Stimulated activated CD4-positive, alpha-beta T cell treated with anti-CD3 and anti-CD28 coated beads, Interleukin-4, amount 100 ng/mL, for 1 hour (primary cell): ENCODE results near the gene GPRC5D.

ENCODE experiments used
- DNase-seq: peaks from one replicate; pipeline ENCODE4 v3.0.0-alpha.2; 2020

Gene GPRC5D

DNA sequence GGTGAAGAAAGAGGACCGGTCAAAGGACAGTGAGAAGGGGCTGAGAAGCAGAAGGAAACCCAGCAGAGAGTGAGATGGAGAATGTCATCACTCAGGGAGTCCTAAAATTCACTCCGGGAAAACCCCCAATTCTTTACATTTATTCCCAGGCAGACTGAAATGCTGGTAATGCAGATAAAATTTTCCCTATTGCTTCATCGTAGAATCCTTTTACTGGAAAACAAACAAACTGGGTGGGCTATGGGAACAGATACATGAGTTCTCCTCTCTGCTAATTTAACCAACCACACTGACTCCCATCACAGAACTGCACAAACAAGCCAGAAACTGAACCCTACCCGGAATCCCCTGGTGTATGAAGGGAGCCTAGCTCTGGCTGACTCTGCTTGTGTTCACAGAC lies 27.2 kb upstream of the GPRC5D start:
- no peak for DNase-seq

- DNase-seq, result no peak
Observed at GRCh38 chr12:12977231-12977630, 25.3 kb upstream of the GPRC5D start.

DNA sequence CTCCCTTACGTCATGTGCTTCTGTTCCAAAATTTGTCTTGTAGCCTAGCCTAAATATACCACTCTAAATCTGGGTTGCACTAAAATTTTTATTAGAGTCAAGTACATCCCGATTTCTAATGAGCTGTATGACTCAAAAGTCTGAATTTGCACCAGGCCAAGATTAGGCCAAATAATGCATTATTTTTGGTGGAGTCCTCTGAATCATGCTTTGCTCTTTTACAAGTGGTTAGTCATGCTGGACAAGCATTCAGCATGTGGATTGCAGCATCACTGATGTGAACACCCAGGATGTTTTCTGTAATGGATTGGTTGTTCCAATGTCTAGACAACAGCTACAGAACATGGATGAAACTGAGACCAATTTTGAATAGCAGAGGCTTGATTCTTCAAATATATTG lies 24.4 kb upstream of the GPRC5D start:
- no peak for DNase-seq

DNA sequence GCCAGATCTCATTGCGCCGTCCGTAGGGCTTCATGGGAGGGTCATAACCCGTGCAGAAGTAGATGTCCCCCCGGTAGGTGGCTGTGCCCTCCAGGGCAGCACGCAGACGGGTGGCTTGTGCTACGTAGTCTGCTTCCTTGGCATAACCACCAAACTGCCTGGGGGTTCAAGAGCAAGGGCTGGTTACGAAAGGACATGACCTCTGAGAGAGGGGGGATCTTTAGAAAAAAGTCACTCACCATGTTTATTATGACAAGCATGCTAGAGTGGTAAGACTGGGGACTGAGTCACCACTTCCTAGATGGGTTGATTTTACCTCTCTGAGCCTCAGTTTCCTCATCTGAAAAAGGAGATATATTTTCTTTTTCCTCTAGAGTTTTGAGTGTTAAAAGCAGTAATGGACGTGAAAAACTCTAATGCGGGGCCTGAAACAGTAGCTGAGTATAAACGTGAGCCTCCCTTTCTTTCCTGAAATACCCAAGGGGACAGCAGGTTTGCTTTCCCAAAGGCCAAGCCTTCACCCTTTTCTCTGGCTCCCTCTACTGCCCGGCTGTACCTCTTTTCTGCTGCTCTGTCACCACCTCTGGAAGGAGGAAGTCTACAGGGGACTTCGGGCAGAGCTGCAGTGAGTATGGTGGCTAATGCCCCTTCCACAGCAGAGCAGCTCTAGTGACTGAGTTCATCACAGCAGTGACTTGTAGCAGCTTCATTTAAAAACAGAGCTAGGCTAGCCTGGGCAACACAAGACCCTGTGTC lies 23.5 kb upstream of the GPRC5D start:
- DNase-seq, result no peak

DNA sequence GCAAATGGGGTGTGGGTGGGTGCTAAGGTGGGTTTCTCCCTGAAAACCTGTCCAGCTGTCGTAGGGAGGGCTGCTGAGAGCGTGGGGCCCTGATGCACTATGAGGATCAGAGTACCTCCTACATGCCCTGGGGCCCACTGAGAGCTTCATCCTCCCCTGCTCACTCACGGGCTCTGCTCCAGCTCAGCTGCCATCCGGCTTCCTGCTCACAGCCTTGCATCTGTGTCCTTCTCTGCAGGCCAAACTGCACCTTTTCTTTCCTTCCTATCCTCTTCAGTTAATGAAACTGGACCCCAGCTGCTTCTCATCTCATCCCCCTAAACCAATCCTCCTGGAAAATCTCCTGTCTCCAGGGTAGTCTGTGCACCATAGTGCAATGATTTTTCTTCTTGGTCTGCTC lies 22.2 kb upstream of the GPRC5D start:
- DNase-seq, result no peak

DNA sequence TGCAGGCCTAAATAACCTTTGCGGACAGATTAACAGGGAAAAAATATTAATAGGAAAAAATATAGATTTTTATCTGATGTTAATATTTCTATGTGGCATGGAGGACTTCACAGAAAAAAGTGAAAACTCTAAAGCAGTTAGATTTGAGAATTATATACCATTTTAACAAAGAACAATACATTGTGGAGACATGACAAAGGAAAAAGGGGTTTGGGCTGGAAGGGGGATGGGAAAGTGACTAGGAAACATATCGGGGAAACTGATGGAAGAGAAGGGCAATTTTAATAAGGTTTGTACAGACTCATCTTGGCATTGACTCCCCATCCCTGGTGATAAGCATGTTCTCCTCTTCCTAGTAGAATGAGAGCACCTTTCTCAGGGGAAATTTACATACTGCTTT lies 21.0 kb upstream of the GPRC5D start:
- DNase-seq, result no peak

DNA sequence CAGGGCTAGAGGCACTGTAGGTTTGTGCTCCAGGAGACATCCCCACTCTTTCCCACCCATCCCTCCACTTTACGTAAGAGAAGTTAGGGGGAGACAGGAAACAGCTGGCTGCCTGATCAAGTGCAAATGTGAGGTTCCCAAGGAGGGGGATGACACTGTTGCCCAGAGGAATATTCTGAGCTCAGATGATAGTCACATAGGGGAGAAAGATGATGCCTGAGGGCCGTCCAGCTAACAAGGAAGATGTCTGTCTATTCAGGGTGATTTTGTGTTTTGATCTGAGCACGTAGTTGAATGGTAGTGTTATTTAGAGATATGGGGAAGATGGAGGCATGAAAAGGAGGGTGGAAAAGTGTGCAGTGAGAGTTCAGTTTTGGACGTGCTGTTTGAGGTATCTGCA lies 13.9 kb upstream of the GPRC5D start:
- no peak for DNase-seq

DNA sequence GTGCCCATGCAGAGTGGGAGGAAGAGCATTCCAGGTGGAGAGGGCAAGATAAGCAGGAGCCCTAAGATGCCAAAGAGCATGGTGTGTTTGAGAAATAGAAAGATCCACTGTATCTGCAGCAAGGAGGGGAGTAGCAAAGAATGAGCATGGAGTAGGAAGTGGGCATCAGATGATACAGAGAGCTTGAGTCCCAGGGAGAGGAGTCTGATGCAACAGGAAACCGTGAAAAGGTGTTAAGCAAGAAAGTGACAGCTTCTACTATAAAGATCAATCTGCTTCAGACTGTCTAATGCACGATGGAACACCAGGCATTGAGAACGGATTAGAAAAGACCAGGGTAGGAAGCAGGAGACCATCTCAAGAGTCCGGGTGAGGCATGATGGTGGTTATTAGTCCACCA lies 12.3 kb upstream of the GPRC5D start:
- DNase-seq, result no peak

DNA sequence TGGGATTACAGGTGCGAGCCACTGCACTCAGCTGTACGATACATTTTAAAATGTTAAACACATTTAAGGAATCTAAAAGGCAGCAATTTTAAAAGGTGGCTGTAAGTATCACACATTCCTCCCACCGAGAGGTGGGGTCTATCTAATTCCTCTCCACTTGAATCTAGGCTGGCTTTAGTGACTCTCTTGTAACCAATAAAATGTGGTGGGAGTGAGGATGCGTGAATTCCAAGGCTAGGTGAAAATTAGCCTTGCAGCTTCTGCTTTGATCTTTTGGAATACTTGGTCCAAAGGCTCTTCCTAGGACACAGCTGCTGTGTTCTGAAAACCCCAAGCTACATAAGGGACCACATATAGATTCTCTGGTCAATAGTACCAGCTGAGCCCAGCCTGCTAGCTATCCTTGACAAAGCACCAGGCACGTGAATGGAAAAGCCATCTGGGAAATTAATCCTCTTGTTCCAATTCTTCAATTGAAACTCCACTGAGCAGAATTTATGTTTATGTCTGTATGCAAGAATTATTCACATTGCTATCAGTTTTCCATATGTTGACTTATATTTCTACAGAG lies 8.8 kb upstream of the GPRC5D start:
- DNase-seq, result no peak

GRCh38 chr12:12958886-12959285 lies 6.9 kb upstream of the GPRC5D start:
- no peak for DNase-seq

DNA sequence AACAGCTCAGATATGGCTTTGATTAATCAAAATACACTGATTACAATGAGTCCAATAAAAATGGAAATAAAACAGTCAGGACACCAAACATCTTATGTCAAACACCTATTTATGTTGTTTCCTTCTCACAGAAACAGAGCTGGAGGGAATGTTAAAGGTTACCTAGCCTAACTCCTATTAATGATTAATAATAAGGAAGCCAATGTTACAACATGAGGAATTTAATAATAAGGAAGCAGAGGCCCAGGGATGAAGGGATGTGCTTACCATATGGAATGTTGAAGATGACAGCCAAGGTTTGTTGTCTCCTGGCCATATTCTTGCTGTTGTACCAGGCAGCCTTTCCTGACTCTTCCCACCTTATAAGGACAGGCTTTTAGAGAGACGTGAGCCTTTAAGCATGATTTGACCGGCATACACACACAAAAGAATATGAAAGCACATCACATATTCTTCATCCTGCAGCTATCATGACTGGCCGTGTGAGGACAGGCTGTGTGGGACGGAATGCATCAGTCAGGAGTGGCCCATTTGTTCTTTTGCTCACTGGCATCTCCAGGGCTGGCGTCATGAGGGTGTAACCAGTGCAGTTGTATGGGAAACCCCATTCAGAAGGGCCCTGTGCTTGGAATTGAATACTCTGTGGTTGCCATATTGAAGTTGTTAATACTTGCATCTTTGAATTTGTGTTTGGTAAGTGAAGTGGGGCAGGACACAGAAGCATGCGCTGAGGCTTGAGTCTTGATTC lies 3.1 kb upstream of the GPRC5D start:
- no peak for DNase-seq

DNA sequence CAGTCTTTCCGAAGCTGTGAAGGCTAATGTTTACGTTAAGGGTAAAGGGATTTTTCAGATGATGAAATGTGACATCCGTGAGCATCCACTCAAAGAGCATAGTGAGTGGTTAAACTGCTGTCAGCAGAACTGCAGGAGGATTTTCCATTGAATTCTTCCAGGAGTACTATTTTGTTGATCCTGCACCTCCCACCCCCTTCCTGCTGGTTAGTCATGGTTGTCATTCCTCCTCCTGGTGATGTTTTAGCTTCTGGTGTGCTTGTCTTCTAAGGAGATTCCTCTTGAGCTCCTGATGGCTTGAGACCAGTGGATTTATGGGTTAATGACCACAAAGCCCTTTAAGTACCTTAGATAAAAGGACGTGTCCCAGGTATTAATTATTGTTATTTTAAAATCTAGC lies 2.4 kb upstream of the GPRC5D start:
- DNase-seq, result no peak

DNA sequence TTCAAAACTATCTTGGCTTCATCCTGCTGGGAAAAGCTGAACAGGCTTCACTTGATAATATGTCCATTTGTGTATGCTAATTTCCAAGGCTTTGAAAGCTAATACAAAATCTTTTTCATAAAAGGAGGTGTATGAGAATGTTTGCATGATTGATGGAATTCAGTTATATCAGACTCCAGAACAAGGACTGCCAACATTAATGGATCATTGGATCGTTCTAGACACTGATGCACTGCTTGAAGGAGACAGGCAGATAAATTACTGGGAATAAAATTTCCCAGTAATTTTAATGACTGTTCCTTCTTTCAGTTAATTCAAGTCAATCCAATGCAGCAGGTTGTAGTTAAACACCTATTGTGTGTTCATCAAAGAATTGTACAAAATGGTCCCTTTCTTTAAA lies 466 bp downstream of the GPRC5D start:
- DNase-seq, result no peak

DNA sequence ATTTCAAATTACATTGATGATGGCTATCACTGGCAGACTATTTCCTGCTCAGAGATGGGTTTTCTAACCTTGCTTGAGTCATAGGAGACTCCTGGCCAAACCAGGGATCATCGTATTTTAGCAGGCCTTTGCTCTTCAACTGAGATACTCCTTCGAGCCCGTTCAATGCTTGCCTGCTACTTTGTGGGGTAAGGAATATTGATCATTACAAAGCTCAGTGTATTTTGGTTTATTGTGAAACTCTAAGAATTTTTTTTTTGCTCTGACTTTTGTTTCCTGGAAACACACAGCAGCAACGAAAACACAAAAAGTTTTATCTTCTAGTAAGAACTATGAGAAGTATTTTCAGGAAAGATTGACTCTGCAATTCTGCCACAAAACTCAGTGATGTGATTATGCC lies 4.1 kb downstream of the GPRC5D start:
- no peak for DNase-seq

GRCh38 chr12:12946686-12947355 lies 5.1 kb downstream of the GPRC5D start:
- DNase-seq, result no peak

DNA sequence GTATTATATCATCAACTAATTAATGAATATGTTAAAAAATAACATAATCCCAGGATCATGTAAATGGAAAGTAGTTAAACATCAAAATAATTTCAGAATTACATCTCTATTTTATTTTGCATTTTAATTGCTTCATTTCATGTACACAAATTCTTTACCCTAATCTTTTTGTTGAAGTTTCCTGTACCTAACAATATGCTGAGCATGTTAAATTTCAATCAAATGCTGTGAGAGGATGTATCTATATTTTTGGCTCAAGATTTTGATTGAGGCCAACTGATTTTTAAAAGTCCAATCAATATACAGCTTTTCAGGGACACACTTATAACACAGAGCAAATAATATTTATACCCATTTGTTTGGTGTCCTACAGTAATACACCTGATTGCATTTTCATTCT lies 6.4 kb downstream of the GPRC5D start:
- DNase-seq, result no peak

DNA sequence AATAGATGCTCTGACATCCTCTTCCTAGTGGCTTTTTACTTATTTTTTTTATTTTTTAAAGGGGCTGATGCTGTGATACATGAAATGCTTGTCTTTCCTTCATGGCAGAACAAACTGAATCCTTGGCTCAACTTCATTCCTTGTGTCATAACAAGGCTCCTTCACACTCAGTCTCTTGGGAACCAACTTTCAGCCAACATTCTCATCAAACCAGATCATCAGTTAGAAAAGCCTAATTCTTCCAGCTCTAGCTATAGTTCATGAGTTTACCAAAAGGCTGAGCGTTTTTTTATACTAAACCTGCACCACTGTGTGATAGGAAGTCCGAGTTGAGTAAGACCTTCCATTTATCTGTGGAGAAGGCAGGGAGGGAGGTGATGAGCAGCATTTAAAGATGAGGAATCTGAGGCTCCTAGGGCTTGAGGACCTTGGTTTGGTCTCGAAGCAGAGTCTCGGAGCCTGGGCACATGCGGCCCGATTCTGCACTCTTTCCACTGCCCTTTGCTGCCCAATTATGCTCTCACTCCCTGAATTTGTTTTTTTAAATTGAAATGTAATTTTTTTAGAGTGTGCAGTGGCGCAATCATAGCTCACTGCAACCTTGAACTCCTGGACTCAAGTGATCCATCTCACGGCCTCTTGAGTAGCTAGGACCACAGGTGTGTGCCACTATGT lies 8.2 kb downstream of the GPRC5D start:
- no peak for DNase-seq

DNA sequence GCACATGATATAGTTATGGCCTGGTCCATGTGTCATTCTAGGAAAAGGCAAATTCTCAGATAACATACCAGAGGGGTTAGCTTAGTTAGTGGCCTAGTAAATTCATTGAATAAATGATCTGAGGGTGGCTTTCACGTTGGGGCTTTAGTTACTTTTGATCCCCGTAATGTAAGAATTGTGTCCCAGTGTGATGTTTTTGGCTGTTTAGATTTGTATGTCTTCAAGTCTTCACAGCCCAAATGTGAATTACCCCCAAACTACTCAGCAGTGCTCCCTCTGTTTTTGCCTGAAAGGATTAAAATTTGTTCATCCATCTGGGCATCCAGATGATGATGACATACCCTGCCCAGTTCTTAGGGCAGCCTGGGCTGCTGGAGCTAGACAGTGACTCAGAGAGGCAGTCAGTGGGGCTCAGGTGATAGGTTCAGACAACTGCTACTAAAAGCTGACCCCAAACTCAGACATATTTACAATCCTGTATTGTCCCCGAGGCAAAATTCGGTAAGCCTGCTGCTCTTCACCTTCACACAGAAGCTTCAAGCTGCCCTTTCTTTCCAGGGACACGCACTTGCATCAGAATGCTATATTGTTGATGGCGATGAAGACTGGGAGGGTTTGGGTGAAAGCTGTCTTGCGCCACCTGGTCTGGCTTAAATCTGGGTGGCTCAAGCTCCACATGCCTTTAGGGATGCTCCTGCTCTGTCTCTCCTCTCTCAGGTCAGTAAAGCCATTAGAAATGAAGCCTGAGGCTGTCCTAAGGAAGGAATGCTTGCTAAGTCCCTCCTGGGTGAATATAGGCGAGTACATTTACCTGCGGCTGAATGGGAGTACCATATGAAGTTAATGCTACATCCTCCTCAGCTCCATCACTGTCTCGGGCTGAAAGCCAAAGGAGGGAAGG lies 10.3 kb downstream of the GPRC5D start:
- DNase-seq, result no peak

- no peak for DNase-seq
Observed at GRCh38 chr12:12939888-12940287, 12.1 kb downstream of the GPRC5D start.

- DNase-seq, result no peak
Observed at GRCh38 chr12:12938541-12938940, 13.4 kb downstream of the GPRC5D start.

- no peak for DNase-seq
Observed at GRCh38 chr12:12936983-12937491, 14.9 kb downstream of the GPRC5D start.

DNA sequence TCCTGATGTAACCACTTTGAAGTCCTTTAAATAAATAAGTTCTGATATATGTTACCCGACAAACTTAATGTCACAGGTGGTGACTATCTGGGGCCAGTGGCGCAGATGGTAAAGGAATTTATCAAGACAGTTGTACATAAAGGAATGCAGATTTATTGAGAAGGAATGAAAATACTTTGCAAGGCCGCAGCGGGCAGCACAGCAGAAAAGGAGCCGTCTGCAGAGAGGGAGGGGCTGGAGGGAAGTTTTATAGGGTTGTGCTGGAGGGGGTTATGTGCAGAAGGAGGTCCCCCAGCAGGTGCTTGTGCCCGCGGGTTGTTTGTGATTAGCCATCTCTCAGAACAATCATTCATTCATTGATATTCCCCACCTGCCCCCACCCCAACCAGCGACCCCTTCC lies 17.4 kb downstream of the GPRC5D start:
- no peak for DNase-seq
